OCI-LY3 (cell line): ENCODE results near the gene TXNL4A.

Experiments used
- CTCF ChIP-seq: fragments of 200-600, 300-600 bp; sonication (generic); IDR thresholded peaks from 2 replicates; pipeline ENCODE4 v1.5.1; 2014; ENCODE audit warnings: antibody characterized with exemption, low read length, low read depth
- EZH2phosphoT487 ChIP-seq: fragments of 200-600 bp; shearing (Covaris generic); IDR thresholded peaks from 2 replicates; pipeline ENCODE4 v1.6.1; 2018; ENCODE audit warnings: antibody characterized with exemption, mixed run types, low read depth

- TF ChIP-seq CTCF (no peak), EZH2phosphoT487 (no peak)
These were observed 12.5 kb upstream of the TXNL4A start for GRCh38 chr18:80000877-80001276.
